ENCODE data around the gene UBN1.

UBN1 gene

DNA sequence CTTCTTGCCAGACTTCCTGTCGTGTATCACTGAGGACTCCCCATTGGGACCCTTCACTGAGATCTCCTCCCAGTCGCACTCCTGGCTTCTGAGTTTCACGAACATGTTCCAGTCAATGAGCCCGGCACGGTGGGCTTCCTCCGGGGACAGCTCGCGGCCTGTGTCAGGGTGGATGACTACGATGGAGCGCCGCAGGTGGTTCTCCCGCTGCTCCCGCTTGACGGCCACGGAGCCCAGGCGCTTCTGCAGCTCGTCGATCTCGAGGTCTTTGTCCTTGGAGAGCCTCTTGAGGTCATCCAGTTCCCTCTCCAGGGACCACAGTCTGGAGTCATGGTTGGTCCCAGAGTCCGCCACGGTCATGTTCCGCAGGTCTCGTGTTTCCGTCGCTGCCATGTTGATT lies 36.2 kb downstream of the UBN1 start:
- no peak for ATAC-seq
- TF ChIP-seq TCF4 (CRISPR knock-in tag; IDR thresholded peaks at IDR 0.05; ENCODE audit: borderline replicate concordance) (no peak), RARB (CRISPR knock-in tag; IDR thresholded peaks at IDR 0.05) (no peak), ZFP3 (CRISPR knock-in tag; IDR thresholded peaks at IDR 0.05) (no peak), ZNF8 (CRISPR knock-in tag; IDR thresholded peaks at IDR 0.05) (no peak), OSR1 (CRISPR knock-in tag; IDR thresholded peaks at IDR 0.05) (no peak), ZC3H10 (CRISPR knock-in tag; IDR thresholded peaks at IDR 0.05) (no peak), TOX (CRISPR knock-in tag; IDR thresholded peaks at IDR 0.05; ENCODE audit: borderline replicate concordance) (no peak), BACH2 (CRISPR knock-in tag; IDR thresholded peaks at IDR 0.05; ENCODE audit: borderline replicate concordance) (no peak), ZNF565 (CRISPR knock-in tag; conservative IDR thresholded peaks at IDR 0.05; ENCODE audit: low read depth) (no peak), PPARA (CRISPR knock-in tag; IDR thresholded peaks at IDR 0.05; ENCODE audit: borderline replicate concordance) (no peak), SNAI2 (CRISPR knock-in tag; IDR thresholded peaks at IDR 0.05) (no peak), ZFP30 (CRISPR knock-in tag; IDR thresholded peaks at IDR 0.05) (no peak), GLIS3 (CRISPR knock-in tag; IDR thresholded peaks at IDR 0.05) (no peak), CSDC2 (CRISPR knock-in tag; IDR thresholded peaks at IDR 0.05) (no peak)
- TF ChIP-seq, protein P1, sequence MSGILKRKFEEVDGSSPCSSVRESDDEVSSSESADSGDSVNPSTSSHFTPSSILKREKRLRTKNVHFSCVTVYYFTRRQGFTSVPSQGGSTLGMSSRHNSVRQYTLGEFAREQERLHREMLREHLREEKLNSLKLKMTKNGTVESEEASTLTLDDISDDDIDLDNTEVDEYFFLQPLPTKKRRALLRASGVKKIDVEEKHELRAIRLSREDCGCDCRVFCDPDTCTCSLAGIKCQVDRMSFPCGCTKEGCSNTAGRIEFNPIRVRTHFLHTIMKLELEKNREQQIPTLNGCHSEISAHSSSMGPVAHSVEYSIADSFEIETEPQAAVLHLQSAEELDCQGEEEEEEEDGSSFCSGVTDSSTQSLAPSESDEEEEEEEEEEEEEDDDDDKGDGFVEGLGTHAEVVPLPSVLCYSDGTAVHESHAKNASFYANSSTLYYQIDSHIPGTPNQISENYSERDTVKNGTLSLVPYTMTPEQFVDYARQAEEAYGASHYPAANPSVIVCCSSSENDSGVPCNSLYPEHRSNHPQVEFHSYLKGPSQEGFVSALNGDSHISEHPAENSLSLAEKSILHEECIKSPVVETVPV (CRISPR knock-in tag; IDR thresholded peaks at IDR 0.05), result no peak
- TF ChIP-seq, protein P2, sequence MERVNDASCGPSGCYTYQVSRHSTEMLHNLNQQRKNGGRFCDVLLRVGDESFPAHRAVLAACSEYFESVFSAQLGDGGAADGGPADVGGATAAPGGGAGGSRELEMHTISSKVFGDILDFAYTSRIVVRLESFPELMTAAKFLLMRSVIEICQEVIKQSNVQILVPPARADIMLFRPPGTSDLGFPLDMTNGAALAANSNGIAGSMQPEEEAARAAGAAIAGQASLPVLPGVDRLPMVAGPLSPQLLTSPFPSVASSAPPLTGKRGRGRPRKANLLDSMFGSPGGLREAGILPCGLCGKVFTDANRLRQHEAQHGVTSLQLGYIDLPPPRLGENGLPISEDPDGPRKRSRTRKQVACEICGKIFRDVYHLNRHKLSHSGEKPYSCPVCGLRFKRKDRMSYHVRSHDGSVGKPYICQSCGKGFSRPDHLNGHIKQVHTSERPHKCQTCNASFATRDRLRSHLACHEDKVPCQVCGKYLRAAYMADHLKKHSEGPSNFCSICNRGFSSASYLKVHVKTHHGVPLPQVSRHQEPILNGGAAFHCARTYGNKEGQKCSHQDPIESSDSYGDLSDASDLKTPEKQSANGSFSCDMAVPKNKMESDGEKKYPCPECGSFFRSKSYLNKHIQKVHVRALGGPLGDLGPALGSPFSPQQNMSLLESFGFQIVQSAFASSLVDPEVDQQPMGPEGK (CRISPR knock-in tag; IDR thresholded peaks at IDR 0.05; ENCODE audit: borderline replicate concordance), result no peak
- TF ChIP-seq, protein P3, sequence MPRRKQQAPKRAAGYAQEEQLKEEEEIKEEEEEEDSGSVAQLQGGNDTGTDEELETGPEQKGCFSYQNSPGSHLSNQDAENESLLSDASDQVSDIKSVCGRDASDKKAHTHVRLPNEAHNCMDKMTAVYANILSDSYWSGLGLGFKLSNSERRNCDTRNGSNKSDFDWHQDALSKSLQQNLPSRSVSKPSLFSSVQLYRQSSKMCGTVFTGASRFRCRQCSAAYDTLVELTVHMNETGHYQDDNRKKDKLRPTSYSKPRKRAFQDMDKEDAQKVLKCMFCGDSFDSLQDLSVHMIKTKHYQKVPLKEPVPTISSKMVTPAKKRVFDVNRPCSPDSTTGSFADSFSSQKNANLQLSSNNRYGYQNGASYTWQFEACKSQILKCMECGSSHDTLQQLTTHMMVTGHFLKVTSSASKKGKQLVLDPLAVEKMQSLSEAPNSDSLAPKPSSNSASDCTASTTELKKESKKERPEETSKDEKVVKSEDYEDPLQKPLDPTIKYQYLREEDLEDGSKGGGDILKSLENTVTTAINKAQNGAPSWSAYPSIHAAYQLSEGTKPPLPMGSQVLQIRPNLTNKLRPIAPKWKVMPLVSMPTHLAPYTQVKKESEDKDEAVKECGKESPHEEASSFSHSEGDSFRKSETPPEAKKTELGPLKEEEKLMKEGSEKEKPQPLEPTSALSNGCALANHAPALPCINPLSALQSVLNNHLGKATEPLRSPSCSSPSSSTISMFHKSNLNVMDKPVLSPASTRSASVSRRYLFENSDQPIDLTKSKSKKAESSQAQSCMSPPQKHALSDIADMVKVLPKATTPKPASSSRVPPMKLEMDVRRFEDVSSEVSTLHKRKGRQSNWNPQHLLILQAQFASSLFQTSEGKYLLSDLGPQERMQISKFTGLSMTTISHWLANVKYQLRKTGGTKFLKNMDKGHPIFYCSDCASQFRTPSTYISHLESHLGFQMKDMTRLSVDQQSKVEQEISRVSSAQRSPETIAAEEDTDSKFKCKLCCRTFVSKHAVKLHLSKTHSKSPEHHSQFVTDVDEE (CRISPR knock-in tag; IDR thresholded peaks at IDR 0.05), result no peak
- TF ChIP-seq, protein P4, sequence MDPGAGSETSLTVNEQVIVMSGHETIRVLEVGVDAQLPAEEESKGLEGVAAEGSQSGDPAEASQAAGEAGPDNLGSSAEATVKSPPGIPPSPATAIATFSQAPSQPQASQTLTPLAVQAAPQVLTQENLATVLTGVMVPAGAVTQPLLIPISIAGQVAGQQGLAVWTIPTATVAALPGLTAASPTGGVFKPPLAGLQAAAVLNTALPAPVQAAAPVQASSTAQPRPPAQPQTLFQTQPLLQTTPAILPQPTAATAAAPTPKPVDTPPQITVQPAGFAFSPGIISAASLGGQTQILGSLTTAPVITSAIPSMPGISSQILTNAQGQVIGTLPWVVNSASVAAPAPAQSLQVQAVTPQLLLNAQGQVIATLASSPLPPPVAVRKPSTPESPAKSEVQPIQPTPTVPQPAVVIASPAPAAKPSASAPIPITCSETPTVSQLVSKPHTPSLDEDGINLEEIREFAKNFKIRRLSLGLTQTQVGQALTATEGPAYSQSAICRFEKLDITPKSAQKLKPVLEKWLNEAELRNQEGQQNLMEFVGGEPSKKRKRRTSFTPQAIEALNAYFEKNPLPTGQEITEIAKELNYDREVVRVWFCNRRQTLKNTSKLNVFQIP (CRISPR knock-in tag; IDR thresholded peaks at IDR 0.05; ENCODE audit: borderline replicate concordance, low read depth), result no peak
- TF ChIP-seq, protein P5, sequence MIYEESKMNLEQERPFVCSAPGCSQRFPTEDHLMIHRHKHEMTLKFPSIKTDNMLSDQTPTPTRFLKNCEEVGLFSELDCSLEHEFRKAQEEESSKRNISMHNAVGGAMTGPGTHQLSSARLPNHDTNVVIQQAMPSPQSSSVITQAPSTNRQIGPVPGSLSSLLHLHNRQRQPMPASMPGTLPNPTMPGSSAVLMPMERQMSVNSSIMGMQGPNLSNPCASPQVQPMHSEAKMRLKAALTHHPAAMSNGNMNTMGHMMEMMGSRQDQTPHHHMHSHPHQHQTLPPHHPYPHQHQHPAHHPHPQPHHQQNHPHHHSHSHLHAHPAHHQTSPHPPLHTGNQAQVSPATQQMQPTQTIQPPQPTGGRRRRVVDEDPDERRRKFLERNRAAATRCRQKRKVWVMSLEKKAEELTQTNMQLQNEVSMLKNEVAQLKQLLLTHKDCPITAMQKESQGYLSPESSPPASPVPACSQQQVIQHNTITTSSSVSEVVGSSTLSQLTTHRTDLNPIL (CRISPR knock-in tag; IDR thresholded peaks at IDR 0.05; ENCODE audit: low read depth), result no peak

DNA sequence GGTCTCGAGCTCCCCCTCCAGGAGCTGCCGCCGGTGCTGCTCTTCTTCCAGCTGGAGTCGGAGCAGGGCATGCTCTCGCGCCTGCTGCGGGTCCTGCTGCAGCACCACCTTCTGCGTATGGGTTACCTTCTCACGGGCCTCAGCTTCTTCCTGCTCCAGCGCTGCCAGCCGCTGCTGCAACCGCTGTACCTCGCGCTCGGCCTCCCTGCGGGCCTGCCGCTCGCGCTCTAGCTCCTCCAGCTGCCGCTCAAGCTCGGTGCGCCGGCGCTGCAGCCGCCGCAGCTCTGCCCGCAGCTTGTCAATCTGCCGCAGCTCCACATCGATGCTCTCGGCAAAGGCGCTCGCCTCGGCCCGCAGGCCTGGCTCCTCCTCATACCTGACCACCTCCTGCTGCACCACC lies 36.9 kb downstream of the UBN1 start:
- no peak for ATAC-seq
- TF ChIP-seq, protein P5 (CRISPR knock-in tag; IDR thresholded peaks at IDR 0.05; ENCODE audit: low read depth), result no peak
- TF ChIP-seq RARB (CRISPR knock-in tag; IDR thresholded peaks at IDR 0.05) (no peak), ZFP30 (CRISPR knock-in tag; IDR thresholded peaks at IDR 0.05) (no peak), TCF4 (CRISPR knock-in tag; IDR thresholded peaks at IDR 0.05; ENCODE audit: borderline replicate concordance) (no peak), ZNF565 (CRISPR knock-in tag; conservative IDR thresholded peaks at IDR 0.05; ENCODE audit: low read depth) (no peak), ESRRG (CRISPR knock-in tag; IDR thresholded peaks at IDR 0.05) (no peak), BACH2 (CRISPR knock-in tag; IDR thresholded peaks at IDR 0.05; ENCODE audit: borderline replicate concordance) (no peak), SNAI2 (CRISPR knock-in tag; IDR thresholded peaks at IDR 0.05) (no peak), CSDC2 (CRISPR knock-in tag; IDR thresholded peaks at IDR 0.05) (no peak), TOX (CRISPR knock-in tag; IDR thresholded peaks at IDR 0.05; ENCODE audit: borderline replicate concordance) (no peak), ISL1 (CRISPR knock-in tag; IDR thresholded peaks at IDR 0.05) (no peak), ZFP3 (CRISPR knock-in tag; IDR thresholded peaks at IDR 0.05) (no peak), GLIS3 (CRISPR knock-in tag; IDR thresholded peaks at IDR 0.05) (no peak), ZC3H10 (CRISPR knock-in tag; IDR thresholded peaks at IDR 0.05) (no peak), OSR1 (CRISPR knock-in tag; IDR thresholded peaks at IDR 0.05) (no peak), ZNF70 (CRISPR knock-in tag; IDR thresholded peaks at IDR 0.05) (no peak)
- TF ChIP-seq, protein P3 (CRISPR knock-in tag; IDR thresholded peaks at IDR 0.05), result no peak
- TF ChIP-seq, protein P4 (CRISPR knock-in tag; IDR thresholded peaks at IDR 0.05; ENCODE audit: borderline replicate concordance, low read depth), result no peak
